Keratinocyte (primary cell): ENCODE results near the gene GLG1. TPM values are rescaled to one million over a fixed set of nuclear protein-coding genes. Genes with fewer than 3 reads are reported as not detected.

ENCODE experiments used
- DNase-seq: peaks from one replicate; pipeline ENCODE4 v3.0.0-alpha.2; 2011; ENCODE audit warnings: low read depth, missing footprints, low spot score
- FAIRE-seq: peaks from 2 replicates; lab custom pipeline; 2011; peaks lifted over from hg19 to GRCh38; lab: Jason Lieb, UNC
- H2AFZ ChIP-seq: 2 replicates; pipeline ENCODE4 v1.6.0; 2012; ENCODE audit warnings: low read length, control low read depth, inconsistent platforms; ENCODE audit not compliant: control insufficient read depth
- H3K27ac ChIP-seq: 2 replicates; pipeline ENCODE4 v1.5.1; 2011; ENCODE audit warnings: low read length; ENCODE audit not compliant: control insufficient read depth, insufficient read depth
- H3K27me3 ChIP-seq: 3 replicates; pipeline ENCODE4 v1.6.0; 2011; ENCODE audit warnings: low read length; ENCODE audit not compliant: control insufficient read depth, insufficient read depth; ENCODE audit errors: extremely low read depth
- H3K36me3 ChIP-seq, 2 experiments: 2 replicates in 1 of 2; 3 replicates in 1 of 2; pipeline ENCODE4 v1.5.1; 2011; ENCODE audit warnings: low read length in 2 of 2, mild to moderate bottlenecking in 1 of 2; ENCODE audit not compliant: control insufficient read depth in 2 of 2, insufficient read depth in 2 of 2; ENCODE audit errors: extremely low read depth in 1 of 2
- H3K4me1 ChIP-seq: 3 replicates; pipeline ENCODE4 v1.5.1; 2011; ENCODE audit warnings: low read length; ENCODE audit not compliant: control insufficient read depth, insufficient read depth; ENCODE audit errors: extremely low read depth
- H3K4me2 ChIP-seq: 3 replicates; pipeline ENCODE4 v1.6.0; 2011; ENCODE audit warnings: low read depth, low read length; ENCODE audit not compliant: control insufficient read depth, insufficient read depth; ENCODE audit errors: extremely low read depth
- H3K4me3 ChIP-seq, 3 experiments: fragments of 200-600 bp in 1 of 3; sonication (generic) in 1 of 3; 2 replicates in 2 of 3; 3 replicates in 1 of 3; pipeline ENCODE4 v1.5.1; 2011 to 2016; ENCODE audit warnings: low read length in 3 of 3, mild to moderate bottlenecking in 3 of 3, control low read depth in 2 of 3, inconsistent platforms in 1 of 3, low read depth in 1 of 3, mixed read lengths in 1 of 3, mixed run types in 1 of 3, moderate library complexity in 1 of 3; ENCODE audit not compliant: control insufficient read depth in 2 of 3, insufficient read depth in 2 of 3; ENCODE audit errors: extremely low read depth in 1 of 3
- H3K79me2 ChIP-seq: 2 replicates; pipeline ENCODE4 v1.6.0; 2012; ENCODE audit warnings: low read length; ENCODE audit not compliant: control insufficient read depth, insufficient read depth
- H3K9ac ChIP-seq: 3 replicates; pipeline ENCODE4 v1.6.0; 2011; ENCODE audit warnings: low read length; ENCODE audit not compliant: control insufficient read depth, insufficient read depth; ENCODE audit errors: extremely low read depth
- H3K9me1 ChIP-seq: 3 replicates; pipeline ENCODE4 v1.6.0; 2011; ENCODE audit warnings: low read length; ENCODE audit not compliant: control insufficient read depth, insufficient read depth; ENCODE audit errors: extremely low read depth
- H3K9me3 ChIP-seq: 2 replicates; pipeline ENCODE4 v1.5.1; 2012; ENCODE audit warnings: low read depth, low read length; ENCODE audit not compliant: control insufficient read depth
- H4K20me1 ChIP-seq: 3 replicates; pipeline ENCODE4 v1.6.0; 2011; ENCODE audit warnings: low read length; ENCODE audit not compliant: control insufficient read depth, insufficient read depth; ENCODE audit errors: extremely low read depth
- EZH2 ChIP-seq: IDR thresholded peaks from one replicate; pipeline ENCODE4 v1.6.1; 2012; ENCODE audit warnings: inconsistent platforms, mild to moderate bottlenecking, low read length, moderate library complexity
- dilution Hi-C: fragments of 300-500 bp; cut with MboI; formaldehyde crosslinking; loops from one replicate; pipeline ENCODE4 v1.7.0; 2020; ENCODE audit warnings: low sequenced_read_pairs; ENCODE audit not compliant: extremely low pct_ligation_motif_present
- polyA plus RNA-seq, 5 experiments: library from polyadenylated mRNA; depleted of rRNA in 3 of 5; stranded (reverse) in 3 of 5; stranded (forward) in 1 of 5; unstranded in 1 of 5; fragments of >200 nt; gene quantifications; 1 replicate in 1 of 5; 2 replicates in 3 of 5; 3 replicates in 1 of 5; pipeline versions ENCODE4 v1.2.1 to v1.2.3, GENCODE V29; 2011 to 2012; ENCODE audit warnings: missing spikeins in 2 of 5, low read depth in 1 of 5, low replicate concordance in 1 of 5
- TF ChIP-seq, protein P1 (sequence below), 3 experiments: IDR thresholded peaks in 1 of 3; conservative IDR thresholded peaks in 1 of 3; optimal IDR thresholded peaks in 1 of 3; 2 replicates in 2 of 3; 3 replicates in 1 of 3; pipeline versions ENCODE3 to v1.5.1; 2011; ENCODE audit warnings: low read length in 3 of 3, mild to moderate bottlenecking in 3 of 3, moderate library complexity in 2 of 3, control low read depth in 1 of 3, inconsistent platforms in 1 of 3; ENCODE audit not compliant: insufficient read depth in 2 of 3; ENCODE audit errors: extremely low read depth in 1 of 3

The GLG1 gene
- polyA plus RNA-seq, 1 donor (not counting 4 experiments of a cell fraction or from before 2014, with no cell fraction given) = 63.6 TPM

DNA sequence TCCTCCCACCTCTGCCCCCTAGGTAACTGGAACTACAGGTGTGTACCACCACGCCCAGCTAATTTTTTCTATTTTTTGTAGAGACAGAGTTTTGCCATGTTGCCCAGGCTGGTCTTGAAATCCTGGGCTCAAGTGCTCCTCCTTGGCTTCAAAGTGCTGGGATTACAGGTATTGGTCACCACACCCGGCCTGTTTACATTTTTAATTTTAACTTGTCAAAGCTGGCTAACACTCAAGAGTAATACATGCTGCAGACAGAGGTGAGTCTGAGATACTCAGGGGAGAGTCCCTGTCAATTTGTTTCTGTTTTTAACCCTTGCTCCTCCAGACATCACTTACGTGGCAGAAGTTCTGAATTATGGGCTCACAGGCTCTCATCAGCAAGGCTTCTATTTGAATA is 134.9 kb downstream of the GLG1 start:
- Histone ChIP-seq H3K4me1 (peaks cover 9% of the 10 kb centered on the region), H3K4me3 (no peak overlapping the region), H3K27me3 (no peaks in the 10 kb centered on the region), H3K36me3 (peaks cover 23 to 32% of the 10 kb centered on the region in 2 experiments), H3K9me1 (no peaks in the 10 kb centered on the region), H2AFZ (no peak overlapping the region), H3K79me2 (no peaks in the 10 kb centered on the region), H3K4me2 (no peak overlapping the region), H4K20me1 (no peaks in the 10 kb centered on the region), H3K9ac (no peak overlapping the region), H3K27ac (no peak overlapping the region), H3K9me3 (no peaks in the 10 kb centered on the region)
- dilution Hi-C loops = no loop called here
- TF ChIP-seq, protein P1, sequence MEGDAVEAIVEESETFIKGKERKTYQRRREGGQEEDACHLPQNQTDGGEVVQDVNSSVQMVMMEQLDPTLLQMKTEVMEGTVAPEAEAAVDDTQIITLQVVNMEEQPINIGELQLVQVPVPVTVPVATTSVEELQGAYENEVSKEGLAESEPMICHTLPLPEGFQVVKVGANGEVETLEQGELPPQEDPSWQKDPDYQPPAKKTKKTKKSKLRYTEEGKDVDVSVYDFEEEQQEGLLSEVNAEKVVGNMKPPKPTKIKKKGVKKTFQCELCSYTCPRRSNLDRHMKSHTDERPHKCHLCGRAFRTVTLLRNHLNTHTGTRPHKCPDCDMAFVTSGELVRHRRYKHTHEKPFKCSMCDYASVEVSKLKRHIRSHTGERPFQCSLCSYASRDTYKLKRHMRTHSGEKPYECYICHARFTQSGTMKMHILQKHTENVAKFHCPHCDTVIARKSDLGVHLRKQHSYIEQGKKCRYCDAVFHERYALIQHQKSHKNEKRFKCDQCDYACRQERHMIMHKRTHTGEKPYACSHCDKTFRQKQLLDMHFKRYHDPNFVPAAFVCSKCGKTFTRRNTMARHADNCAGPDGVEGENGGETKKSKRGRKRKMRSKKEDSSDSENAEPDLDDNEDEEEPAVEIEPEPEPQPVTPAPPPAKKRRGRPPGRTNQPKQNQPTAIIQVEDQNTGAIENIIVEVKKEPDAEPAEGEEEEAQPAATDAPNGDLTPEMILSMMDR (optimal IDR thresholded peaks at IDR 0.05 in 1 of 3, IDR thresholded peaks at IDR 0.05 in 1 of 3, conservative IDR thresholded peaks at IDR 0.05 in 1 of 3; ENCODE audit: extremely low read depth in 1 of 3, insufficient read depth in 2 of 3, low read length in 3 of 3) = no peak
- TF ChIP-seq EZH2 = no peak
- DNase-seq = no peak
- FAIRE-seq = no peak

DNA sequence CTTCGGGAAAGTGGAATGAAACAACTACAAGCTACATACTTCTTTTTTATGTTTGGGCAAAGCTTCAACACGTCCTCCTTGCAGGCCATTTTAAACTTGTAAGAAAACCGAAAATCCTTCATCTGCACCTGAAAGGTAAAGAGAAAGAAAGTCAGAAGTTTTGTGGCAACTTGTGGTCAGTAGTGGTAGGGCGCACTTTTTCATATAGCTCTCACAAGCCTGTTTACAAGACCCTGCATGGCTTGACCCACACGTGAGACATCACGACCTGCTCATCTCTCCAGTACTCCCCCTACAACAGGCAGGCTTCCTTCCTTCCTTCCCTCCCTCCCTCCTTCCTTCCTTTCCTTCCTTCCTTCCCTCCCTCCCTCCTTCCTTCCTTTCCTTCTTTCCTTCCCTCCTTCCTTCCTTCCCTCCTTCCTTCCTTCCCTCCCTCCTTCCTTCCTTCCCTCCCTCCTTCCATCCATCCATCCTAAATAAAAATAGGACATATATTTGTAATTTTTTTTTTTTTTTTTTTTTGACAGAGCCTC is 136.9 kb downstream of the GLG1 start:
- Histone ChIP-seq H3K4me1 (peaks cover 9% of the 10 kb centered on the region), H3K79me2 (no peaks in the 10 kb centered on the region), H3K4me2 (no peak overlapping the region), H3K36me3 (peaks cover 25 to 34% of the 10 kb centered on the region in 2 experiments), H2AFZ (no peak overlapping the region), H3K9ac (no peak overlapping the region), H3K9me3 (no peaks in the 10 kb centered on the region), H3K4me3 (no peak overlapping the region), H3K9me1 (no peaks in the 10 kb centered on the region), H3K27me3 (no peaks in the 10 kb centered on the region), H4K20me1 (no peaks in the 10 kb centered on the region), H3K27ac (no peak overlapping the region)
- DNase-seq (no peak), FAIRE-seq (no peak)
- dilution Hi-C loops = no loop called here
- TF ChIP-seq EZH2 = no peak
- TF ChIP-seq, protein P1 (optimal IDR thresholded peaks at IDR 0.05 in 1 of 3, IDR thresholded peaks at IDR 0.05 in 1 of 3, conservative IDR thresholded peaks at IDR 0.05 in 1 of 3; ENCODE audit: extremely low read depth in 1 of 3, insufficient read depth in 2 of 3, low read length in 3 of 3) = no peak
